Central memory CD8-positive, alpha-beta T cell (primary cell): ENCODE data around the gene COL12A1.

ENCODE experiments used
- ATAC-seq: fragments of 150-1000 bp; cut with Tn5 transposase; replicated peaks from 2 replicates; pipeline ENCODE4 v1.10.0; 2022; ENCODE audit warnings: mild to moderate bottlenecking, moderate FRiP score, moderate number of reproducible peaks; ENCODE audit not compliant: poor library complexity, severe bottlenecking; ENCODE audit errors: extremely low read depth
- DNase-seq, 2 donors: peaks; one replicate each; pipeline ENCODE4 v3.0.0; 2021; ENCODE audit warnings: low spot score in 2 of 2
- H3K27ac Mint-ChIP-seq: one replicate; pipeline ENCODE4 v1.8.0; 2022; ENCODE audit warnings: low read depth, mild to moderate bottlenecking, moderate library complexity, mixed read lengths
- H3K27me3 Mint-ChIP-seq: one replicate; pipeline ENCODE4 v1.8.0; 2022; ENCODE audit warnings: mixed read lengths
- H3K36me3 Mint-ChIP-seq: one replicate; pipeline ENCODE4 v1.8.0; 2022; ENCODE audit warnings: mild to moderate bottlenecking, moderate library complexity, mixed read lengths; ENCODE audit not compliant: insufficient read depth
- H3K4me1 Mint-ChIP-seq: one replicate; pipeline ENCODE4 v1.8.0; 2022; ENCODE audit warnings: mixed read lengths
- H3K4me3 Mint-ChIP-seq: one replicate; pipeline ENCODE4 v1.8.0; 2022; ENCODE audit warnings: mild to moderate bottlenecking, moderate library complexity, mixed read lengths
- H3K9me3 Mint-ChIP-seq: one replicate; pipeline ENCODE4 v1.8.0; 2022; ENCODE audit warnings: mixed read lengths

The COL12A1 gene

GRCh38 chr6:75115481-75115880, 90.4 kb downstream of the COL12A1 start:
- ATAC-seq (no peak), DNase-seq (no peak)
- peaks cover 7% of the 10 kb centered on the region for H3K27me3 Mint-ChIP-seq
- no peak overlapping the region for H3K4me3 Mint-ChIP-seq
- H3K9me3 Mint-ChIP-seq: no peaks in the 10 kb centered on the region
- H3K27ac Mint-ChIP-seq: no peak overlapping the region
- no peaks in the 10 kb centered on the region for H3K4me1 Mint-ChIP-seq
- no peaks in the 10 kb centered on the region for H3K36me3 Mint-ChIP-seq

- H3K9me3 Mint-ChIP-seq: no peaks in the 10 kb centered on the region
- ATAC-seq: no peak
These were observed 91.0 kb downstream of the COL12A1 start for GRCh38 chr6:75114806-75115205.

GRCh38 chr6:75114195-75114594, 91.7 kb downstream of the COL12A1 start:
- H3K27ac Mint-ChIP-seq: no peak overlapping the region
- no peaks in the 10 kb centered on the region for H3K36me3 Mint-ChIP-seq
- H3K9me3 Mint-ChIP-seq: no peaks in the 10 kb centered on the region
- no peak for ATAC-seq
- no peak overlapping the region for H3K4me3 Mint-ChIP-seq
- no peaks in the 10 kb centered on the region for H3K4me1 Mint-ChIP-seq
- peaks cover 10% of the 10 kb centered on the region for H3K27me3 Mint-ChIP-seq
- no peak for DNase-seq

More at GRCh38 chr6:75114806-75115205, 91.0 kb downstream of the COL12A1 start:
- no peak for DNase-seq
- no peaks in the 10 kb centered on the region for H3K36me3 Mint-ChIP-seq
- H3K27me3 Mint-ChIP-seq: peaks cover 10% of the 10 kb centered on the region
- no peak overlapping the region for H3K27ac Mint-ChIP-seq
- no peaks in the 10 kb centered on the region for H3K4me1 Mint-ChIP-seq
- no peak overlapping the region for H3K4me3 Mint-ChIP-seq

GRCh38 chr6:75113446-75113845, 92.4 kb downstream of the COL12A1 start:
- no peak overlapping the region for H3K27ac Mint-ChIP-seq
- DNase-seq: no peak

GRCh38 chr6:75109765-75110164, 96.1 kb downstream of the COL12A1 start:
- DNase-seq (no peak), ATAC-seq (no peak)
- Mint-ChIP-seq H3K4me3 (no peak overlapping the region), H3K27ac (no peak overlapping the region), H3K4me1 (no peaks in the 10 kb centered on the region), H3K27me3 (peaks cover 18% of the 10 kb centered on the region), H3K36me3 (no peaks in the 10 kb centered on the region), H3K9me3 (no peaks in the 10 kb centered on the region)

More at GRCh38 chr6:75113446-75113845, 92.4 kb downstream of the COL12A1 start:
- peaks cover 14% of the 10 kb centered on the region for H3K27me3 Mint-ChIP-seq
- no peaks in the 10 kb centered on the region for H3K9me3 Mint-ChIP-seq
- no peaks in the 10 kb centered on the region for H3K4me1 Mint-ChIP-seq
- no peak for ATAC-seq
- no peak overlapping the region for H3K4me3 Mint-ChIP-seq
- H3K36me3 Mint-ChIP-seq: no peaks in the 10 kb centered on the region

GRCh38 chr6:75109022-75109421, 96.8 kb downstream of the COL12A1 start:
- H3K27me3 Mint-ChIP-seq: peaks cover 18% of the 10 kb centered on the region
- no peak overlapping the region for H3K27ac Mint-ChIP-seq
- DNase-seq: no peak
- no peak overlapping the region for H3K4me3 Mint-ChIP-seq
- H3K9me3 Mint-ChIP-seq: no peaks in the 10 kb centered on the region
- H3K36me3 Mint-ChIP-seq: no peaks in the 10 kb centered on the region
- H3K4me1 Mint-ChIP-seq: no peaks in the 10 kb centered on the region
- no peak for ATAC-seq

GRCh38 chr6:75108333-75108974, 97.4 kb downstream of the COL12A1 start:
- no peak for DNase-seq
- no peaks in the 10 kb centered on the region for H3K9me3 Mint-ChIP-seq
- peaks cover 18% of the 10 kb centered on the region for H3K27me3 Mint-ChIP-seq
- no peaks in the 10 kb centered on the region for H3K36me3 Mint-ChIP-seq
- H3K4me1 Mint-ChIP-seq: no peaks in the 10 kb centered on the region
- no peak for ATAC-seq
- H3K27ac Mint-ChIP-seq: no peak overlapping the region
- H3K4me3 Mint-ChIP-seq: no peak overlapping the region

- DNase-seq (no peak), ATAC-seq (no peak)
- Mint-ChIP-seq H3K4me1 (no peaks in the 10 kb centered on the region), H3K27ac (no peak overlapping the region), H3K36me3 (no peaks in the 10 kb centered on the region), H3K27me3 (peaks cover 18% of the 10 kb centered on the region), H3K4me3 (no peak overlapping the region), H3K9me3 (no peaks in the 10 kb centered on the region)
These were observed 97.9 kb downstream of the COL12A1 start for GRCh38 chr6:75107913-75108312.

- H3K4me3 Mint-ChIP-seq: no peak overlapping the region
- H3K4me1 Mint-ChIP-seq: no peaks in the 10 kb centered on the region
- ATAC-seq (no peak), DNase-seq (no peak)
- no peaks in the 10 kb centered on the region for H3K36me3 Mint-ChIP-seq
- H3K9me3 Mint-ChIP-seq: no peaks in the 10 kb centered on the region
- no peak overlapping the region for H3K27ac Mint-ChIP-seq
- H3K27me3 Mint-ChIP-seq: peaks cover 18% of the 10 kb centered on the region
These were observed 99.4 kb downstream of the COL12A1 start for GRCh38 chr6:75106426-75106825.

- Mint-ChIP-seq H3K9me3 (no peaks in the 10 kb centered on the region), H3K4me1 (no peaks in the 10 kb centered on the region), H3K4me3 (no peak overlapping the region)
These were observed 102.4 kb downstream of the COL12A1 start for GRCh38 chr6:75103431-75103830.

GRCh38 chr6:75102301-75102700, 103.6 kb downstream of the COL12A1 start:
- H3K27ac Mint-ChIP-seq: no peak overlapping the region
- DNase-seq: no peak
- H3K27me3 Mint-ChIP-seq: no peaks in the 10 kb centered on the region
- ATAC-seq: no peak
- no peaks in the 10 kb centered on the region for H3K36me3 Mint-ChIP-seq
- H3K4me3 Mint-ChIP-seq: no peak overlapping the region
- H3K9me3 Mint-ChIP-seq: no peaks in the 10 kb centered on the region
- no peaks in the 10 kb centered on the region for H3K4me1 Mint-ChIP-seq

More at GRCh38 chr6:75103431-75103830, 102.4 kb downstream of the COL12A1 start:
- DNase-seq (no peak), ATAC-seq (no peak)
- Mint-ChIP-seq H3K27me3 (peaks cover 4% of the 10 kb centered on the region), H3K36me3 (no peaks in the 10 kb centered on the region), H3K27ac (no peak overlapping the region)

GRCh38 chr6:75101896-75102295, 104.0 kb downstream of the COL12A1 start:
- Mint-ChIP-seq H3K4me3 (no peak overlapping the region), H3K27me3 (no peaks in the 10 kb centered on the region)
- no peak for DNase-seq

GRCh38 chr6:75098709-75099108, 107.1 kb downstream of the COL12A1 start:
- Mint-ChIP-seq H3K4me3 (no peak overlapping the region), H3K4me1 (no peaks in the 10 kb centered on the region), H3K27me3 (no peaks in the 10 kb centered on the region), H3K36me3 (no peaks in the 10 kb centered on the region), H3K9me3 (no peaks in the 10 kb centered on the region), H3K27ac (no peak overlapping the region)
- DNase-seq: no peak
- no peak for ATAC-seq

More at GRCh38 chr6:75101896-75102295, 104.0 kb downstream of the COL12A1 start:
- H3K36me3 Mint-ChIP-seq: no peaks in the 10 kb centered on the region
- ATAC-seq: no peak
- H3K9me3 Mint-ChIP-seq: no peaks in the 10 kb centered on the region
- H3K27ac Mint-ChIP-seq: no peak overlapping the region
- no peaks in the 10 kb centered on the region for H3K4me1 Mint-ChIP-seq
